K562 (cell line): Measurements from ENCODE around the gene MAD2L1BP. TPM values are rescaled to one million over a fixed set of nuclear protein-coding genes. Genes with fewer than 3 reads are reported as not detected.

Experiments used
- AFF4 ChIP-seq: sonication (generic); formaldehyde crosslinking; IDR thresholded peaks from 2 replicates; pipeline ENCODE4 v1.8.0; 2023; ENCODE audit warnings: mild to moderate bottlenecking, missing genetic modification reagents
- CHCHD3 ChIP-seq: fragments of 250-450 bp; sonication (Bioruptor Pico); IDR thresholded peaks from 2 replicates; pipeline ENCODE4 v2.1.2; 2022; ENCODE audit warnings: mild to moderate bottlenecking
- EP300 ChIP-seq: IDR thresholded peaks from 2 replicates; pipeline ENCODE4 v1.6.1; 2012; ENCODE audit warnings: low read length, improper control_type of control experiment
- FOSL1 ChIP-seq: fragments of 200-800 bp; sonication (Bioruptor generic); conservative IDR thresholded peaks from 2 replicates; pipeline ENCODE4 v1.6.1; 2016; ENCODE audit warnings: missing genetic modification characterization, missing compliant biosample characterization
- JUN ChIP-seq, 2 experiments: sonication (generic) in 1 of 2; formaldehyde crosslinking in 1 of 2; IDR thresholded peaks; 2 replicates each; pipeline versions ENCODE4 v1.6.1 to v1.8.0; 2012 to 2022; ENCODE audit warnings: borderline replicate concordance in 2 of 2, mild to moderate bottlenecking in 2 of 2, improper control_type of control experiment in 1 of 2, low read depth in 1 of 2, low read length in 1 of 2, missing genetic modification reagents in 1 of 2
- MAFF ChIP-seq: IDR thresholded peaks from 2 replicates; pipeline ENCODE4 v1.6.1; 2012; ENCODE audit warnings: low read length, improper control_type of control experiment
- MYC ChIP-seq, 2 experiments: fragments of 250-450 bp in 1 of 2; sonication (Bioruptor Pico) in 1 of 2; IDR thresholded peaks; 2 replicates each; pipeline versions ENCODE4 v1.5.1 to v1.6.1; 2012 to 2021; ENCODE audit warnings: low read depth in 2 of 2, borderline replicate concordance in 1 of 2, improper control_type of control experiment in 1 of 2, low read length in 1 of 2, mild to moderate bottlenecking in 1 of 2, moderate library complexity in 1 of 2
- SMAD4 ChIP-seq: fragments of 250-450 bp; sonication (Bioruptor Pico); conservative IDR thresholded peaks from 2 replicates; pipeline ENCODE4 v1.8.0; 2021; ENCODE audit warnings: inconsistent platforms, mild to moderate bottlenecking, moderate library complexity
- TCF3 ChIP-seq: sonication (generic); formaldehyde crosslinking; IDR thresholded peaks from 2 replicates; pipeline ENCODE4 v1.4.0; 2020; ENCODE audit warnings: mild to moderate bottlenecking, missing genetic modification reagents
- ZBTB1 ChIP-seq: sonication (generic); formaldehyde crosslinking; IDR thresholded peaks from 2 replicates; pipeline ENCODE4 v1.8.1; 2023; ENCODE audit warnings: missing genetic modification reagents, low read depth, mild to moderate bottlenecking, borderline replicate concordance
- ZKSCAN3 ChIP-seq: fragments of 250-450 bp; sonication (Bioruptor Pico); IDR thresholded peaks from 2 replicates; pipeline ENCODE4 v1.4.0; 2020
- ZNF143 ChIP-seq: sonication (generic); formaldehyde crosslinking; IDR thresholded peaks from 2 replicates; pipeline ENCODE4 v1.9.0; 2022; ENCODE audit warnings: mild to moderate bottlenecking, missing genetic modification reagents
- ZNF76 ChIP-seq: fragments of 250-450 bp; sonication (Bioruptor Pico); IDR thresholded peaks from 2 replicates; pipeline ENCODE4 v1.4.0; 2020; ENCODE audit warnings: mild to moderate bottlenecking, moderate library complexity, borderline replicate concordance
- polyA plus RNA-seq, 8 experiments: library from polyadenylated mRNA; depleted of rRNA in 4 of 8; stranded (reverse) in 5 of 8; unstranded in 3 of 8; fragments of >200 nt; fragmentation: Nextera tagmentation in 2 of 8; fragmentation: Illumina TruSeq in 1 of 8; extraction: Ambion mirVana in 2 of 8; extraction: Trizol in 1 of 8; gene quantifications; 2 replicates each; pipeline versions ENCODE4 v1.2.1 to v1.2.3, GENCODE V29; 2011 to 2014; ENCODE audit warnings: inconsistent platforms in 1 of 8, missing spikeins in 1 of 8
- total RNA-seq, 7 experiments: library from RNA; depleted of rRNA in 6 of 7; stranded (reverse); fragments of >200 nt in 6 of 7; fragmentation: Illumina TruSeq in 2 of 7; extraction: Trizol in 2 of 7; gene quantifications; 2 replicates each; pipeline versions ENCODE4 v1.2.1 to v1.2.3, GENCODE V29; 2011 to 2021; ENCODE audit warnings: low replicate concordance in 1 of 7
- TF ChIP-seq, protein P1 (sequence below): fragments of 250-450 bp; sonication (Bioruptor Pico); IDR thresholded peaks from 2 replicates; pipeline ENCODE4 v1.4.0; 2020; ENCODE audit warnings: mild to moderate bottlenecking, moderate library complexity

MAD2L1BP gene
- total and polyA plus RNA-seq, 9 of the 15 experiments (the other 6 are each of a cell fraction or from before 2014, with no cell fraction given), result 69.7 to 321 (median 111) TPM

GRCh38 chr6:43608310-43608763, 27.3 kb upstream of the MAD2L1BP start (continued):
- TF ChIP-seq MYC (IDR thresholded peaks at IDR 0.05; ENCODE audit: low read depth, low read length) (no peak), MYC (CRISPR knock-in tag; IDR thresholded peaks at IDR 0.05; ENCODE audit: borderline replicate concordance, low read depth) (no peak), ZNF143 (no peak), FOSL1 (peak; percentile 3; the same call in 1 of the 2 replicates), MAFF (no peak; the same call in 1 of the 2 replicates), AFF4 (0 out of 2 replicates have a peak, but pooled peaks have one; percentile 47), CHCHD3 (no peak), TCF3 (CRISPR knock-in tag) (no peak), ZBTB1 (no peak), ZKSCAN3 (no peak), JUN (IDR thresholded peaks at IDR 0.05; ENCODE audit: borderline replicate concordance, low read depth, low read length) (peak; percentile 29; the same call in 1 of the 2 replicates), JUN (CRISPR knock-in tag; IDR thresholded peaks at IDR 0.05; ENCODE audit: borderline replicate concordance) (no peak), SMAD4 (0 out of 2 replicates have a peak, but pooled peaks have one; percentile 22), ZNF76 (CRISPR knock-in tag) (no peak), EP300 (no peak)
- TF ChIP-seq, protein P1, sequence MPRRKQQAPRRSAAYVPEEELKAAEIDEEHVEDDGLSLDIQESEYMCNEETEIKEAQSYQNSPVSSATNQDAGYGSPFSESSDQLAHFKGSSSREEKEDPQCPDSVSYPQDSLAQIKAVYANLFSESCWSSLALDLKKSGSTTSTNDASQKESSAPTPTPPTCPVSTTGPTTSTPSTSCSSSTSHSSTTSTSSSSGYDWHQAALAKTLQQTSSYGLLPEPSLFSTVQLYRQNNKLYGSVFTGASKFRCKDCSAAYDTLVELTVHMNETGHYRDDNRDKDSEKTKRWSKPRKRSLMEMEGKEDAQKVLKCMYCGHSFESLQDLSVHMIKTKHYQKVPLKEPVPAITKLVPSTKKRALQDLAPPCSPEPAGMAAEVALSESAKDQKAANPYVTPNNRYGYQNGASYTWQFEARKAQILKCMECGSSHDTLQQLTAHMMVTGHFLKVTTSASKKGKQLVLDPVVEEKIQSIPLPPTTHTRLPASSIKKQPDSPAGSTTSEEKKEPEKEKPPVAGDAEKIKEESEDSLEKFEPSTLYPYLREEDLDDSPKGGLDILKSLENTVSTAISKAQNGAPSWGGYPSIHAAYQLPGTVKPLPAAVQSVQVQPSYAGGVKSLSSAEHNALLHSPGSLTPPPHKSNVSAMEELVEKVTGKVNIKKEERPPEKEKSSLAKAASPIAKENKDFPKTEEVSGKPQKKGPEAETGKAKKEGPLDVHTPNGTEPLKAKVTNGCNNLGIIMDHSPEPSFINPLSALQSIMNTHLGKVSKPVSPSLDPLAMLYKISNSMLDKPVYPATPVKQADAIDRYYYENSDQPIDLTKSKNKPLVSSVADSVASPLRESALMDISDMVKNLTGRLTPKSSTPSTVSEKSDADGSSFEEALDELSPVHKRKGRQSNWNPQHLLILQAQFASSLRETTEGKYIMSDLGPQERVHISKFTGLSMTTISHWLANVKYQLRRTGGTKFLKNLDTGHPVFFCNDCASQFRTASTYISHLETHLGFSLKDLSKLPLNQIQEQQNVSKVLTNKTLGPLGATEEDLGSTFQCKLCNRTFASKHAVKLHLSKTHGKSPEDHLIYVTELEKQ, result no peak
